Liver (tissue), 3 donors: Measurements from ENCODE around the gene LRIG1.

Experiments
- CTCF ChIP-seq: fragments of 150-350 bp; IDR thresholded peaks from 2 replicates; pipeline ENCODE4 v1.5.1; 2017; ENCODE audit warnings: improper control_type of control experiment, low read depth, low read length; ENCODE audit not compliant: missing input control
- EGR1 ChIP-seq, 2 donors: IDR thresholded peaks; 2 replicates each; pipeline ENCODE4 v1.6.1; 2016 to 2018; ENCODE audit warnings: antibody characterized with exemption in 2 of 2, low read depth in 2 of 2
- GABPA ChIP-seq, 2 donors: IDR thresholded peaks in 1 of 2; conservative IDR thresholded peaks in 1 of 2; 2 replicates each; pipeline ENCODE4 v1.6.1; 2016; ENCODE audit warnings: antibody characterized with exemption in 2 of 2, mild to moderate bottlenecking in 1 of 2, moderate library complexity in 1 of 2
- HNF4A ChIP-seq, 2 donors: conservative IDR thresholded peaks; 2 replicates each; pipeline ENCODE4 v1.6.1; 2016; ENCODE audit warnings: antibody characterized with exemption in 2 of 2, mild to moderate bottlenecking in 2 of 2
- JUND ChIP-seq, 2 donors: IDR thresholded peaks; 2 replicates each; pipeline ENCODE4 v1.6.1; 2016; ENCODE audit warnings: antibody characterized with exemption in 2 of 2
- MAX ChIP-seq: IDR thresholded peaks from 2 replicates; pipeline ENCODE4 v1.6.1; 2016; ENCODE audit warnings: antibody characterized with exemption
- NR2F2 ChIP-seq: IDR thresholded peaks from 2 replicates; pipeline ENCODE4 v1.6.1; 2016; ENCODE audit warnings: antibody characterized with exemption
- RAD21 ChIP-seq, 2 donors: IDR thresholded peaks; 2 replicates each; pipeline ENCODE4 v1.6.1; 2016; ENCODE audit warnings: antibody characterized with exemption in 2 of 2, mild to moderate bottlenecking in 2 of 2
- REST ChIP-seq: IDR thresholded peaks from 2 replicates; pipeline ENCODE4 v1.6.1; 2016; ENCODE audit warnings: antibody characterized with exemption, mild to moderate bottlenecking
- SP1 ChIP-seq: IDR thresholded peaks from 2 replicates; pipeline ENCODE4 v1.6.1; 2018; ENCODE audit warnings: antibody characterized with exemption, mild to moderate bottlenecking
- YY1 ChIP-seq: IDR thresholded peaks from 2 replicates; pipeline ENCODE4 v1.6.1; 2016; ENCODE audit warnings: antibody characterized with exemption, mild to moderate bottlenecking
- donor health status: healthy.
- donor health status: healthy.

GRCh38 chr3:66411961-66412887, 88.6 kb downstream of the LRIG1 start:
- TF ChIP-seq MAX (no peak), CTCF (no peak), REST (no peak), SP1 (no peak), GABPA (IDR thresholded peaks at IDR 0.05 in 1 of 2, conservative IDR thresholded peaks at IDR 0.05 in 1 of 2) (no peak), JUND (IDR thresholded peaks at IDR 0.05) (no peak), EGR1 (IDR thresholded peaks at IDR 0.05; ENCODE audit: low read depth in 2 of 2) (no peak), HNF4A (conservative IDR thresholded peaks at IDR 0.05) (no peak), YY1 (no peak), RAD21 (IDR thresholded peaks at IDR 0.05) (no peak), NR2F2 (no peak)
